Stimulated activated CD8-positive, alpha-beta memory T cell treated with anti-CD3 and anti-CD28 coated beads, Interleukin-12 subunit alpha, Interleukin-12 subunit beta, amount 100 ng/mL, for 4 hours (primary cell): ENCODE measurements around the gene RTN4.

Source experiments
- DNase-seq: peaks from one replicate; pipeline ENCODE4 v3.0.0-alpha.2; 2020; ENCODE audit warnings: low read depth

RTN4 gene

DNA sequence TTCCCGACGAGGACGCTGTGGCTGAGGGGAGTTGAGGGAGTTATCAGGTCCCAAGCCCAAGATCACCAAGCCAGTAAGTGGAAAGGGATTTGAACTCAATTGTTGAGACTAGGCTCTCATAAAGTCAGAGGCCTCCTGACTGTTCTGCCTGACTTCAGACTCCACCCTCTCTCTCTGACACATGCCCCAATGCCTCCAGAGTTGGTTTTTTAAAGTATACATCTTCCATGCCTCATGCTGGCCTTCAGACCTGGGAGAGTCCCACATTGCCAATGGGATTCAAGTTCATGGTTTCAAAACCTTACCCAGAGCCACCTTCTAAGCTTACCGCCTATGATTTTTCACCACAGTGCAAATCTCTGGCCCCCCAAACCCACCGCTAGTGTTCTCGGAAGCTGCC is 100.8 kb downstream of the RTN4 start:
- no peak for DNase-seq

DNA sequence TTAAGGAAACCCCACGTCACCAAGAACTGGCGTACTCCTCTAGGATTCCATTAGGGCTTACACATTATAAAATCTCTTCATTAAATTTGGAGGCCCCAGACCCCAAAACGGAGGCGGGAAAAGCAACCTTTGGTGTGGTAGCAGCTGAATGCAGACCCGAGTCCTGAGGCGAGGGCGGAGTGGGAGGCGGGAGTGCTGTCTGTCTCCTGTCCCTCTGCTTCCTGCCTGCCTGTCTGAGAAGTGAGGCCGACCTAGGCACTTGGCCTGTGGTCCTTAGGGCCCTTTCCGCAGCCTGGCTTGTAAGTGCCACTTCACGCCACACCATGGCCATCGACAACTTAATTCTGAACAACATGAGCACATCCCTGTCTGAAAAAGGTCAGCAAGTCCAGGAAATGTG is 102.1 kb downstream of the RTN4 start:
- DNase-seq = no peak

DNA sequence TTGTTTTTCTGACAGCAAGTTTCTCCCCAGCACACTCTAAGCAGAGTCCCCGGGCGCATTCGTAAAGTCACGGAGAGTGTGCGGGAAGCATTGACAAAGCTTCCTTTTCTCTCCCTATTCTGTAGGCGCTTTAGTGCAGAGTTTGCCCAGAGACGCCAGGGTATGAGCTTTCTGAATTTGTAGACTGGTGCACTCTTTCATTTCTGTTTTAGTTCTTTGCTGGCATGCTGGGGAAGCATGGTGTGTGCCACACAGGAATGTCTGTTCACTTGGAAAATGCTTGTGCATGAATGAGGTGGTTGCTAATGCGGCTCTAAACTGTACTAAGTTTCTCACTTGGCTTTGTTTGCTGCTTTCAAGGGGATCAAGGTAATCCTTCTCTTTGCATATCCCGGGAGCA is 102.6 kb downstream of the RTN4 start:
- no peak for DNase-seq

DNA sequence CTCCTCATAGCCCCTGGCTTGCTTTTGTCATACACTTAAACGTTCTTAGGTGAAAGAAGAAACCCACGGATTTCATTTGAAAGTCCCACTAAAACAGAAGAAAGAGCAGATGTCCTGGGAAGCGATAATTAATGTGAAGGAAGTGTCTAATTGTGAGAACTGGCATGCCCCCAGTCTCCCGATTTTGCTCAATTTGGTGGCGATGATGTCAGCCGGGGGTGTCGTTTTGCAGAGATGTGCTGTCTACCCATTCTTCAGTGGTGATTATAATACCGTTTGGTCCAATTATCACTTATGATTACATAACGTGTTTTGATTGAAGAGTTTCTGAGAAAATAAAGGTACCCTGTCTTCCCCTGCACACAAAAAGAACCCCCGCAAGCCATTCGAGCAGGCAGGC is 103.1 kb downstream of the RTN4 start:
- no peak for DNase-seq

DNA sequence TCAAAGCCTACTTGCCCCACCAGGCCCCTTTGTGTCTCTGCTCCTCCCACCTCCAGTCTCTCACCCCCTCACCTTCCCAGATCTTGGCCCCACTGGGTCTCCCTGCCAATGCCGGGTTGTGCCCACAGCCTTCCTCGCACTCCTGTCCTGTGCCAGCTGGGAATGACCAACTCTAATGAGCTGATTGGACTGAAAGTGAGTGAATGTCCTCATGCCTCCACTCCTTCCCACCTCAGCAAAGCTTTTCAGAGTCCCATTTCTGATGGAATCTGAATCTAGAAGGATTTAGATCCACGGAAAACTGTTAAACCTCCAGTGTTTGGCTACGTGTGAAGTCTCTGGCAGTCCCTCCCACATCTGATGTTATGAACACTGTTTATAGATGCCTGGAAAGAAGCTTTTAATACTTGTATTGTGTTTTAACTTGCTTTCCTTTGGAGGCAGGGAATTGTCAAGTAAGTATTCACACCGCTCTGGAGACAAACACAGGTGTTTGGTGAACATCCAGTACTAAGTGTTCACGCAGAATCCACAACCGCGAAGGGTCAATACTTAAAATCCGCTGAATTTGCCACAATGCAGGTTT is 103.9 kb downstream of the RTN4 start:
- no peak for DNase-seq

DNA sequence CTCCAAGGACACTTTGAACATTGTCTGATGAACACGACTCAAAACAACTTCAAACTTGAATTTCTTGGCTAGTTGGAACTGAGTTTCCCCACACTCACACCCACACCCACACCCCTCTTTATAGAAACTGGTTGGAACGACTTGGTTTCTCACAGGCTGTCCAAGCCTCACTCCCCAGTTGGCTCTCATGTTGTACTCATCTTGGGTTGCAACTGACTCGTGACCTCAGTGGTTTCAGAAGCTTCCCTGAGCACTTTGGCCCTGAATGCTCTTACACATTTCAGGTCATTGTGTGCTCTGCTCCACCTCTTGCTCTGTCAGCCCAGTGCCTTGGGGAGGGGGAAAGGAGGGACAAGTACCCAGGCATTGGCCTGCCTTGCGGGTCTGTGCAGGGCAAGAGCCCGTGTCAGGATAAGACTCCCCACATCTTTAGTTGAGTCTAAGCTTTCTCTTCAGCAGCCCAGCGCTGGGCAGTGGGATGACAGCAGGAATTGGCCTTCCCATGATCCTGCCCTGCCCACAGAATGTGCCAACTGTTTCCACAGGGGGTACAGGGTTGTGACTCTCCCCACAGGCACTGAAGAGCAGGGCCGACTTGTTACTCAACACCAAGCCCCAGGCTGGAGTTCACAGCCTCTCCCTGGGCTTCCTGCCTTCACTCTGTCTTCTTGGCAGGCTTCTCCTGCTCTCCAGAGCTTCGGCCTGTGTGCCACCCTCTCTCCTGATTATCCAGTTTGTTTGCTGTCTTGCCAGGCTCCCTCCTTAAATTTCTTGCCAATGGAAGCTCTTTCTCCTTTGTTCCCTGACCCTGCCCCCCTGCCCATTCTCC is 104.6 kb downstream of the RTN4 start:
- no peak for DNase-seq

DNA sequence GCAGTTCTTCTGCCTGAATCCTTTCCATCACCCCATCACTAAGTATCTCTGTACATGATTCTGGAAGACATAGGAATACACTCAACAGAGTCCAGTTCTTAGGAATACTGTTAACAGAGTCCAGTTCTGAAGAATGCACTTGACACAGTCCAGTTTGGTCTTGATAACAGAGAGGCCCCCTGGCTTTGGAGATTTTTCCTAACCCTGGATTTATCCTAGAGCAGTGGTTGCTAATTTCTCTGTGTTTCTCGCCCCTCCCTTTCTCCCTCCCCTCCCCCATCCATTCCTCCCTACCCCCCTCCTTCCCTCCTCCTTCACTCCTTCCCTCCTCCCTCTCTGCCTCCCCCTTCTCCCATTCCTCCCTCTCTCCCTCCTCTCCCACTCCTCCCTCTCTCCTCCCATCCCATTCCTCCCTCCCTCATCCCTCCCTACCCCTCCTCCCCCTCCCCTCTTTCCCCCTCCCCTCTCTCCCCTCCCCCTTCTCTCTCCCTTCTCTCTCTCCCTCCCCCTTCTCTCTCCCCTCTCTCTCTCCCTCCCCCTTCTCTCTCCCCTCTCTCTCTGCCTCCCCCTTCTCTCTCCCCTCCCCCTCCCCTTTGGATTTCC is 105.4 kb downstream of the RTN4 start:
- no peak for DNase-seq

DNA sequence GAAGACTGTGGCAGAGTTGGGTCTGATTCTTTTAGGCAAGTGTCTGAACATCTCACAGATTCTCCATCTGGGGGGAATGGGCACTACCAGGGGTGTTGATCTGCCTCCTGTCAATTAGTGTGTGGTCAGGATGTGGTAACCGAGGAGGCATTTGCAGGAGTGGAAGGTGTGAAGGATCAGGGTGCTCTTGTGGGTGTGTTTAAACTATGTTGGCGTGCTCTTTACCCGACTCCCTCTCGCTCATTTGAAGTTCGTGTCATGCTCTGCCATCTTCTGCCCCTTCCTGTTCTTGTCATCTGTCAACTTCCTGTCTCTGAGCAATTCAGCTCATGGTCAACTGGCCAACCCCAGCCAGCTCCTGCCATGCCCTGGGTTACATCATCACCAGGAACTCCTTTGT is 107.9 kb downstream of the RTN4 start:
- peak; percentile 13 for DNase-seq

DNA sequence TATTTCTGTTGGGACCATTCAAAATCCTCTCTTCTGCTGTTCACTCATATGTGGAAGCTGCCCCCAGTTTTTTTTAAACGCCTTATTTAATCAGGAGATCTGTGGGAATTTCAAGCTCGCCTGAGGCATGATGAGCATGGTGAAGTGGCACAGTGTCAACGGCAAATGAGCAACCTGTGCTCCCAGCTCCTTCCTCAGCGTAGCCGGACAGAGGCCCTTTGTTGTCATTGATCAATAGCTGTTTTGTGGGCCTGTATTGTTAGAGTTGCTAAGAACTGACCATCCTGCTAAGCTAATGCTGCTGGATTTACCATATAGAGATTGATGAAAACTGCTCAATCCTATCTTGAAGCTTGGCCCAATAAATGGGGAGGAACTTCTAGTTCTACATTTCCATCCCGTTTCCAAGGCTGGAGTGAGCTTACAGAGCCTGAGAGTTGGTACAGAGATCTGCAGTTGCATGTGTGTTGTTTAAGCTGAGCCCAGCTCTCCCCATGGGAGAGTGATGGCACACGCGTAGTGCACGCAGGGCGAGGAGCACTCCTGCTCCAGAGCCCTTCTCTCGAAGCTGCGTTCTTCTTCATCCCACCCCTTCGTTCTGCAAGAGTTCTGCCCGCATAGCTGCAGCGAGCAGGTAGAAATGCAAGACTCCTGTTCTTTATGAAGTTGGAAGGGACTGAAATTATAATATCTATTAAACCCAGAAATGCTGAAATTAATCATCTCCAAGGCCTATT is 108.8 kb downstream of the RTN4 start:
- DNase-seq = no peak

DNA sequence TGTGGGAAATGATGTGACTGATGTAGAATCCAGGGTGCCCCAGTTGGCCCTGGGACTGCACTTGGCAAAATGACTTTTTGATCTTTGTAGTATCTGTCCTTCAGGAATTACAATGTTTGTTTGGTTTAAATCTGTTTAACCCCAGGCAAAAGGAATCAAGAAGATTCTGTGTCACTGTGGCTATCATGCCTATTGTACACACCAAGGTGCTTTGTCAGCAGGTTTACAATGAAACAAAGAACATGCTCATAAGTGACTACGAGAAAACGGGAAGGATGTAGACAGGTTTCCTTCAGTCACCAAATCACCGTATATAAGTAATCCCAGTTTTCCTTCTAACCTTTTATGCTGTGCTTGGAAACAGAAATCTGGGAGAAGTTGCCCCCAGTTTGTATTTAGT is 109.5 kb downstream of the RTN4 start:
- DNase-seq = no peak

DNA sequence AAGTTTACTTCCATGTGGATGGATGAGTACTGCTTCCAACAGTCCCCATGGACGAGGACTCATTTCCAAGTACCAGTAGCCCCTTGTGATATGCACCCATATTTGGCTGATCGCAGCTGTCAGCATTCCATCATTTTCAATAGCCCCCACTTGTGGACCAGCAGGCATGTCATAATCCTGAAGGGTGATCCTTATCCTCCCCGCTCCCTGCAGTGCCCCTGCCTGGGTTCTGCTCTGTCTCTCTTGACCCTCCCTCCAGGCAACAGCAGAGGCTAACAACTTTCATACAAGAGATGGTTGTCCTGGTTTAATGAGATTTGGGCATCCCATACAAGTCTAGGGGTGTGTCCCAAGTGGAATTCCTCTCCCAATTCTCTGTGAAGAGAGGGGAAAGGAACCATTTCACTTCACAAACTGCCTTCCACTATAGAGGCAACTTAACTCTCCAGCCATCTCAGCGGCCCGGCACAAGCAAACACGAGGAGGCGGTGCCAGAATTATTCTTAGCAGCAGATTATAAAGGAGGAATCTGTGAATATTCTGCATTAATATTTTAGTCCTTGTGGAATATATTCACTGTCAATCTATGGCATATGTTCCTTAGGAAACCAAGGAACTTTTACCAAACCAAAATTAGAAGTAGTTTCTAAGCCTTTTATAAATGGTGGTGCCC is 110.7 kb downstream of the RTN4 start:
- no peak for DNase-seq

DNA sequence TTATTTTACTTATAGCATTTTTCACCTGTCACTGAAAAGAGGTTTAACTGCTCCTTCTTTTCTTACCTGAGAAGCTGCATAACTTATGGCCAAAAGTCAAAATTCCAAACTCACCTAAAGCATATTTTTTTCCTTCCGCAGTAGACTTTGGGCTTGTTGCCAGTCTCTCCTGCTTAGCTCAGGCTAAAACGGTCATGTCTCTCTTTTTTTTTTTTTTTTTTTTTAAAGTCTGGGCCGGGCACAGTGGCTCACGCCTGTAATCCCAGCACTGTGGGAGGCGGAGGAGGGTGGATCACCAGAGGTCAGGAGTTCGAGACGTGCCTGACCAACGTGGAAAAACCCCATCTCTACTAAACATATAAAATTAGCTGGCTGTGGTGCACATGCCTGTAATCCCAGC is 113.5 kb downstream of the RTN4 start:
- no peak for DNase-seq

DNA sequence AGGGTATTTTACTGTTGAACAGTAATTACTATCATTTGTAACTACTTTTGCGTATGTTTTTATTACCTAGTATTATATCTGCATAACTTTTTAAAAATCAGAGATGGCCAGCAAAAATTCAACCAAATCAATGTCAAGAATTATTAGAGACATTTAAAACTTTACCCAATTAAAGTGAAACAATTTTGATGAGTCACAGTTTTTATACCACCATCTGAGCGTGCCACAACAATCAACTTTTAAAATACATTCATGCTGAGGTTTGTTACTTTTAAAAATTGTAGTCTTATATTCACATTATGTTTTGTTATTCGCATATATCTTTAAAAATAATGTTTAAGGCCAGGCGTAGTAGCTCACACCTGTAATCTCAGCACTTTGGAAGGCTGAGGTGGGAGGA is 114.9 kb downstream of the RTN4 start:
- DNase-seq = no peak

DNA sequence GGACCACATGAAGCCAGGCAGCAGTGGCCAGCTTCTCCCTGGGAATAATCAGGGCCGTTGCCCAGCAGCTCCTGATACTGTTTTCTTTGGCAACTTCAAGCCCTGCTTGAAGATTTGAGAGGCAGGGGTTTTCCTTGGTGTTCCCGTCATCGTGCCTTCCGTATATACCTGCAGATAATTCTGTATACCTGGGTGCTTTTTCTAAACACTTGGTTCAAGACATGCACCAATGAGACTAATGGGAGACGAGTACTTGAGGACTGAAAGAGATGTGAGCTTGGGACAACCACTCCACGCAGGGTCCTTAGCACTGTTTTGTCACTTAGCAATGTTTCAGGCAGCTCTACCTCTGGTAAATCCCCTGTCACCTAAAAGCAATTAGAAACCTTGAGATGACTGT is 118.8 kb downstream of the RTN4 start:
- DNase-seq = no peak

DNA sequence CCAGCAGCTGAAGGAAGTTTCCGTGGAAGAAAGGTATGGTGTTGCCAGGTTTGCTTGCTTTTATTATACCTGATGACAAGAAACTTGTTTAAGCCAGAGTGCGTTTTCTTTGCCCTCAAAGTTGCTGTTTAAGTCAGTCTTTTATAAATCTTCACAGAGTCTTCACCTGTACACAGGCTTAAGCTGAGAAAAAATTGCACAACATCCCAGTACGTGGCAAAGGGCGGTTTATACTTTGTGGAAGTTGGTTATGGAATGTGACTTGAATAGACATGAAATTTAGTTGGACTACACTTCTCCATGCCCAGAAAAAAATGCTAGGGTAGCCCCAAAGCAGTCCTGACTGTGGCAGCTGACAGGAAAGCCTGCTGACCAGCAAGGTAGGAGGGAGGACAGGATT is 121.5 kb downstream of the RTN4 start:
- DNase-seq = no peak

DNA sequence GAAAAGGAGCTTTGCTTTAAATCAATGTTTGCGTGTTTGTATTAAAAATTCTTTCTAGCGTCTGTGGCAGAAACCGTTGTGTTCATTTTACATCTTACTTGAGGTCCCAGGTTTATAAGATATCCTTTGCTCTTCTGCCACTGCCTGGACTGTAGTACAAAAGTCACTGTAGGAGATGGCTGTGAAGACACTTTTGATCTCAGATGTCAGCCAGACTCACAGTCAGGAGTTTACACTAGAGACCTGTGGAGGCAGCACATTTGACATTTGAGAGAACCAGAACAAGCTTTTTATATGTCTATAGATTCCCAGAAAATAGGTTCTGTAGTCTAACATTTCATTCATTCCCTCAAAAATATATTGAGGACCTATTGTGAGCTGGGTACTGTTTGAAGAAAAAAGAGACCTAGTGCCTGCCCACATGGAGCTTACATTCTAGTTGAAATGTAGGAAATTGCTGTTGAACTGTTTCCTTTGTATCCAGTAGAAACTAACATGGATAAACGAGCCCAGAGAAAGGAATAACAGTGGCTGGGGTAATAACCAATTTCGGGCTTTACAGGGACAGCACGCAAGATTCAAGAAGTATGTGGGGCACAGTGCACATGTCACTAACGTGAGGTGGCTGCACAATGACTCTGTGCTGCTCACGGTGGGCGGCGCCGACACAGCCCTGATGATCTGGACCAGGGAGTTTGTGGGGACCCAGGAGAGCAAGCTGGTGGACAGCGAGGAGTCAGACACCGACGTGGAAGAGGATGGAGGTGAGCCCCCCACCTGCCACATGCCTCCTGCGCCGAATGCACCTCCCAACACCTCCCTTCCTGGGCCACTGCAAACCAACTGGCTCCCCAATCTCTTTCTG is 122.3 kb downstream of the RTN4 start:
- DNase-seq = no peak

DNA sequence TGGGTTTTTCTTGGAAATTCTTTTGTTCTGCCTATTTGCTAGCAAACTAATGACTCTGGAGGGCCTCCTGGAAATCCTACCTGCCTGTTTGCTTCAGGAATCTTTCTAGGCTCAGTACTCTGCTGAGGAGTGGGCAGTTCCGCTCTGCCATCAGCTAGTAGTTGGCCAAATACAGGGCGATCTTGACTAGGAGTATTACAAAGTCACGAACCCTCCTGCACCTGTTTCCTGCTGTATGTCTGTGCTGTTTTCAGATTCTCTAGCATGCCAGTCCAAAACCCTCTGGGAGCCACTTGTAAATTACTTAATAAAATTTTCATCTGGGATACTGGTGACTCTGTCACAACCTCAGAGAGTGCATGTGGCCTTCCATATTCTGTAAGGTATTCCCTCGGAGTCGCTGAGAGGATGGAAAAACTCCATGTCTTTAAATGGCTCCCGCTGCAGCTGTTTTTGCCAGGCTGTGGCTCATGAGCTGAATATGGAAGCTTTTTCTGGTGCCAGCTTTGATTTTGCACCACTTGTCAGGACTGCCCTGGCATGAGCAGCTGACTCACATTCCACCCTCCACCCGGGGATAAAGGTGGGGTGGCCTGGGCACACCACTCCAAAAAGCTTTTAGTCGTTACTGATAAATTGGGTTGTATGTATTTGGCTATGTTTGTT is 123.0 kb downstream of the RTN4 start:
- DNase-seq = no peak

DNA sequence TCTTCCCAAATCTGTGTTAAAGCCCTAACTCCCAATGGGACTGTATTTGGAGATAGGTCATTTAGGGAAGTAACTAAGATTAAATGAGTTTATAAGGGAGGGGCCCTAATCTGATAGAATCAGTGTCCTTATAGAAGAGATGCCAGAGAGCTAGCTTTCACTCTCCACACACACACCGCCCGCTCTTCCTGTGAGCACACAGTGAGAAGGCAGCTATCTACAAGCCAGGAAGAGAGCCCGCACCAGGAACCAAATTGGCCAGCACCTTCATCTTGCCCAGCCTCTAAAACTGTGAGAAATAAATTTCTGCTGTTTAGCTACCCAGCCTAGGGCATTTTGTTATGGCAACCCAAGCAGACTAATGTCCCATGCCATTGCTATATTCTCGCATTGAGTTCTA is 125.2 kb downstream of the RTN4 start:
- DNase-seq = no peak

DNA sequence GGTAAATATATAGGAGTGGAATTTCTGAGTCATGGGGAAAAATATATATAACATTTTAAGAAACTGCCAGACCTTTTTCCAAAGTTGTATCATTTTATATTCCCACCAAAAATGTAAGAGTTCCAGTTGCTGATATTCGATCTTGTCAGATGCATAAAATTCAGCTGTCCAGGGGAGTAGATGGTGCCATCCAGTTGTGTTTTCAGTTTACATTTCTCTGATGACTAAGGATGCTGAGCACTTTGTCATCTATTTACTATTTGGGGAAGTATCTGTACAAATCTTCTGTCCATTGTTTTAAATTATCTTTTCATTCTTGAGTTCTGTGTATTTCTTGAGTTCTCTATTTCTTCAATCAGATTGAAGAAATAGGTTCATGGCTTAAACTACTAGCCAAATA is 126.1 kb downstream of the RTN4 start:
- DNase-seq = no peak
